ENCODE results near the gene SRPRB.

SRPRB gene

GRCh38 chr3:133828576-133829309, 23.1 kb downstream of the SRPRB start:
- DNase-seq, result no peak

DNA sequence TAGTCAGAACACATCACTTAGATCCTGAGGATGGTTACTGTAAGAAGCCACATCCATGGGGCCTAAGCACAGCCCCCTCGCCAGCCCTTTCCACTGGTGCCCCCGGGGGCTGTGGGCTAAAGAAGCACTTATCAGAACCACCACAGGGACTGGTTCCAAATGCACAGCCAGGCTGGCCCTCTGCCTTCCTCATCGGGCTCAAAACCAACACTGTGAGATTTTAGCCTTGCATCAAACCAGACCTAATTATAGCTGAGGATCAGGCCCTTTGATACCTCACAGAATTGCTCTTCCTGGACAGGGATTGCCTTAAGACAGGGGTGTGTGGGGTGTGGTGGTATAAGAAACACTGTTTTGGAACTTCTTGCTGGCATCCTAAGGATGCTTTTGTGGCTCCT, 23.7 kb downstream of the SRPRB start:
- DNase-seq, result no peak

GRCh38 chr3:133830071-133830470, 24.5 kb downstream of the SRPRB start:
- no peak for DNase-seq

- no peak for DNase-seq
Measured at GRCh38 chr3:133831966-133832801, 26.6 kb downstream of the SRPRB start.

- DNase-seq, result no peak
Measured at GRCh38 chr3:133832802-133833144, 27.2 kb downstream of the SRPRB start.

GRCh38 chr3:133833267-133833666, 27.7 kb downstream of the SRPRB start:
- DNase-seq, result no peak

DNA sequence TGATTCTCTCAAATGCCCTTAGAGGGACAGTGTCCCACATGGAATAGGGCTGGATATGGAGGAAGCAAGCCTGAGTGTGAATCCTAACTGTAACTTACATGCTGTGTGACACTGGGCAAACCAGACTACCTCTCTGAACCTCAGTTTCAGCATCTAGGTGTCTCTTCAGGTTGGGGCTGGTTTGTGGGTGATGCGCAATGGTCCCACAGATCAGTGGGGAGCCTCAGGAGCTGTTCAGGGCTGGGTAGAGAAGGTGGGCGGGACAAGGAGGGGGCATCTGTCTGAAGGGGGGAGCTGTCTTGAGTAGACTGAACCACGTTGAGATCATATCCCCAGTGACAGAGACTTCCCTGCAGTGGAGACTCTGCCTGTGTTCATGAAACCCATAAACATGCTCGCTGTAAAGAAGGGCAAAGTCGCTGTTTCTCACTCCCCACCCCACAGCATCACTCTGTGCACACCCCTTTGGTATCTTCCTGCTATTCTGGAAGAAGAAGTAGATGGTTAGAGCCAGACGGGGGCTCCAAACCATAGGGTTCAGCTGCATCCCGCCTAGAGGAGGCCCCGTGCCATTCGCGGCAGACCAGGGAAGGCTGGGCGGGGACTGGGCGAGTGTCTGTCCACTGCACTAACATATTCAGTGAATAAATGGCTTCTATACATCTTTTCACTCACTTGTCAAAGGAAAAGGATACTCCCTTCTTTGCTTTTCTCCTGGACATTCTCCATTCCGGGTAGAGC, 28.4 kb downstream of the SRPRB start:
- DNase-seq, result no peak

DNA sequence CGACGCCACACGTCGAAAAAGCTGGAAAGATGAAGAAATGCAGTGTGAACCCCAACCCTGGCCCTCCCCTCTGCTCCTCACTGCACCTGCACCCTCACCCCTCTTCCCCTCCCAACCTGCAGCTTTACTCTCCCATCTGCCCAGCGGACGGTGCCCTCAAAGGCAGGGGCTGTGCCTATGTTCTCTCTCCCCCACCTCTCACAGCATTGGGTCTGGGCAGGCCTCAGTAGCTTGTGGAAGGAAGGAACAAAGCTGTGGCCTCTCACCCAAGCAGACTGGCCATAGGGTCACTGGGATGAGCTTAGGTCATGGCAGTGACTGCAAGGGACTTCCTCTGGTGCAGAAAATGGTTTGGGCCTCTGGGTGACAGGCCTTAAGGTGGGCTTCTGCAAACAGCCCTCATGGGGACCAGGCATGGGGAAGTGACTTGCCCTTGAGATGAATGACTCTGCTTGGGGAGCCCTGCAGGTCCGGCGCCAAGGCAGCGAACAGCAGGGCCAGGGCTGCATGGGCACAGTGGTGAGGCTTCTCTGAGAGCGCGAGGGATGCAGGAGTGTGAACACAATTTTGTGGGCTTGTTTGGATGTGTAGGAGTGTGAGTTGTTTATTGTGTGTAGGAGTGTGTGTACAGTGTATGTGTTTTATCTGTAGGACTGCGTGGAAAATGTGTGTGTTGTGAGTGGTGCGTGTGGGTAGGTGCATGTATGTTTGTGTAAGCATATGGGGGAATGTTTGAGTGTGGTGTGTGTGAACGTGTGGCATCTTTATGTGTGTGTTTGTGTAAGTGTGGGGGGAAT, 29.2 kb downstream of the SRPRB start:
- DNase-seq, result no peak

DNA sequence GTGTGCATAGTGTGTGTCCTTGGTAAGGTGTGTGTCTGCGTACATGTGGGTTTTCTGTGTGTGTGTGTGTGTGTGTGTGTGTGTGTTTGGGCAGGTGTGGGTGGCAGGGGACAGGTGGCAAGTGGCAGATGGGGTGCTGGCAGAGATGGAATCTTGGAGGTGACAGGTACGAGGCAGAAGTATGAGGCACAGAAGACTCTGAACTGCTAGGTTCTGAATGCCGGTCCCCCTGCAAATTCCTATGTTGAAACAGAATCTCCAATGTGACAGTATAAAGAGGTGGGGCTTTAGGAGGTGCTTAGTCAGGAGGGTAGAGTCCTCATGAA, 29.8 kb downstream of the SRPRB start:
- no peak for DNase-seq

DNA sequence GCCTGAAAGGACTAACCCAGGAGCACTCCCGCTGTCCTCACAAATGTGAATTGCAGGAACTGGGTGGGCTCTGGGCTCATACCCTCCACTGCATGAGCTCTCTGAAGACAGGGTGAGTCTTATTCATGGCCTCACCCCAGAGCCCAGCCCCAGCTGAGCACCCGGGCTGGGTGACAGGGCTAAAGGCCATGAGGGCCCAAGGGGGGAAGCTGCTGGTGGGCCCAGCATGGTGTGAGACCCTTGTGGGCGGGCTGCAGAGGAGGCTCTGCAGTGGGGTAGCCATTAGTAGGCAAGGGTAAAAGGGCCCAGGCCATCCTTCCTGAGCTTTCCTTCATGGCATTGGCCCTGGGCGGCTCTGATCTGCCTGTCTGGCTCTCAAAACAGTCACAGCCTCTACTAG, 30.3 kb downstream of the SRPRB start:
- no peak for DNase-seq

- DNase-seq, result no peak
Measured at GRCh38 chr3:133836497-133837158, 31.0 kb downstream of the SRPRB start.

- DNase-seq, result no peak
Measured at GRCh38 chr3:133837487-133838295, 32.1 kb downstream of the SRPRB start.

DNA sequence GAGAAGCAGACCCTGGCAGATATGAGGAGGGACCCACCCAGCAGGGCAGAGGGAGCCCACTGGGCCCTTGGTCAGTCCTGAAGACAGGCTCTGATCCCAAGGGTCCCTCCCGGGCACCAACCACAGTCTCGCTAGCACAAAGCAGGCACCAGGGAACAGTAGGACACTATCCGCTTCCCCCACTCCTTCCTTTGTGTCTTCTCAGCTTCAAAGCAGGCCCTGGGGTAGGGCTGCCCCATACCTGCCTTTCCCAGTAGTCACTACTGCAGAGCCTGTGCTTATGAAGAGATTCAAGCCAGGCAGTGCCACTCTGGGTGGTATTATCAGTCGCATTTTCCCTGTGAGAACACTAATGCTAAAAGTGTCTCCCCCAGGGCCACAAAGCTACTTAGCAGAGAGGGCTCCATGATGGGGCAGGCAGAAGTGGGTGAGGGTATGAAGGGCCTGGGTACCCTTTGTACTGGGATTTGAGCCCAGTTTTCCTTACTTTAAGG, 32.7 kb downstream of the SRPRB start:
- no peak for DNase-seq

DNA sequence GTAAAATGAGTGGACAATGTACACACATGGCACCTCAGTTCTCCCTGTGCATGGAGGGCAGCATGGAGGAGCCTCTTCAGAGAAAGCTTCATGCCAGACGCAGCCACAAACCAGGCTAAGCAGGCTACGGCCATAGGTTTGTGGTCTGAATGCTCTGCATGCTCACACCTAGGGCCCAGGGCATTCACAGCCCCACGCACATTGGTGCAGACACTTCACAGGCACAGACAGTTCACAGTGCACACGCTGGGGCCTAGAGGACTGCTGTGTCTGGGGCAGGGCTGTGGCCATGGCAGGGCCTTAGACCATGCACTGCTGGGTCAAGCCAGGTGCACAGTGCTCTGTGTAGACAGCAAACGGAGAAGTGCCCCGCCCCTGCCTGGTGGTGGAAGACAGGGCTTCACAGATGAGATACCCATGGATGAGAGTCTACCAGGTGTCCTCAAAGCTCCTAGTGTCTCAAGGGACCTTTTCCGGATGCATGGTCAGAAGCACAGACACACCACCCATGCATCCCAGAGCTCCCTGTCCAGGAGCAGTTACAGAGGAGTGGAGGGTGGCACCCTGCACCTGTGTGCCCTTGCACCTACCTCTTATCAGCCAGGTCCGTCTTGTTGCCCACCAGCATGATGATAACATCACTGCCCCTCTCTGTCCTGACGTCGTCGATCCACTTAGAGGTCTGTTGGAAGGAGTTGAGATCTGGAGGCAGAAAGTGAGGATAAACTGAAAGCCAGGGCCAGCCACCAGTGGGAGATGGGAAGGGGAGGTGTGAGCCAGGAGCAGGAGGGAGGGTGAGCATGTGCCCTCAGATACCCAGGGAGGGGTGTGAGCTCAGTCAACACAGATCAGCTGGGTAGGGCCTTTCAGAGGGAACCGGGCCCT, 33.5 kb downstream of the SRPRB start:
- no peak for DNase-seq

DNA sequence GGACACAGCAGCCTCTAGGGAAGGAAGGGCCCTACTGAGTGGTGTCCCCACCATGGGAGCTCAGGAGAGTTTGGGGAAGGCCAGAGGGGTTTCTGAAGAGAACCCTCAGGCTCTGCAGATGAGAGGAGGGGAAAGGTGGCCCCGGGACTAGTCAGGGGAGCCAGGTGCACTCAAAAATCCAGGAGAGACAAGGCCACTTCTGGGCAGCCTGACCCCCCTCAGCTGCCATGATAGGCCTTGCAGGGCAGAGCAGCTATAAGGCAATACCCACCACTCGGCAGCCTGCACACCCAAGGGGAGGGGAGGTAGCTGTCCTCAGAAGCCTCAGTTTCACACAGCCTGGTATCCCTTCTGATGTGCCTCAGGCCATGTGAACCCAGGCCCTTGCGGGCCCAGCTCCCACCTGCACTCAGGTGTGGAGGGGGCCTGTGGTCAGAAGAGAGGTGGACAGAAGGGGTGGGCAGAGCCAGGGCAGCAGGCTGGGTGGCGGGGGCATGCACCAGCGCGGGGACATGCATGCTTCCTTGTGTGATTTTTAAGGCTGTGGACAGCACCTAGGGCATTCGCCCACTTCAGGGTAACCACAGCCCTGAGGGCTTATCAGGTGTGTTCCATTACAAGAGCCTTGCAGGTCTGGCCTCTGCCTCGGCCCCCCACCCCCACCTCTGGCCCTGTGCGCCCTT, 34.6 kb downstream of the SRPRB start:
- DNase-seq, result no peak

DNA sequence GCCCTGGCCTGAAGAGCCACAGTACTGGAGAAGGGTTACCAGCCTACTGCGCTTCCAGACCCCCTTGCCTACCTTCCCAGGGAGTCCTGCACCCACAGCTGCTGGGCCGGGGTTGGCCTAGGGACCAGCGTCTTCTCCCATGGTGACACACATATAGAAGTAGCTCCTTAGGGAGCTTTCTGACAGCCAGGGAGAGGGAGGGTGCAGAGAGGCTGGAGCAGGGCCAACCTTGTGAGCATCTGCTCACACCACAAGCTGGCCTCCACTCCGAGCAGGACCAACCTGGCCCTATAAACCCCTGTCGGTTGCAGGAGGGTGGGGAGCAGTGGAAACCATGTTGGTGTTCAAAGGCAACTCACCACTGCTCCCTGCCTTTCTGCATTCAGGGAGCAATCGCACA, 35.2 kb downstream of the SRPRB start:
- DNase-seq, result no peak

- DNase-seq, result no peak
Measured at GRCh38 chr3:133841196-133841595, 35.6 kb downstream of the SRPRB start.

GRCh38 chr3:133842158-133842557, 36.5 kb downstream of the SRPRB start:
- DNase-seq, result no peak

- no peak for DNase-seq
Measured at GRCh38 chr3:133843634-133844033, 38.0 kb downstream of the SRPRB start.

DNA sequence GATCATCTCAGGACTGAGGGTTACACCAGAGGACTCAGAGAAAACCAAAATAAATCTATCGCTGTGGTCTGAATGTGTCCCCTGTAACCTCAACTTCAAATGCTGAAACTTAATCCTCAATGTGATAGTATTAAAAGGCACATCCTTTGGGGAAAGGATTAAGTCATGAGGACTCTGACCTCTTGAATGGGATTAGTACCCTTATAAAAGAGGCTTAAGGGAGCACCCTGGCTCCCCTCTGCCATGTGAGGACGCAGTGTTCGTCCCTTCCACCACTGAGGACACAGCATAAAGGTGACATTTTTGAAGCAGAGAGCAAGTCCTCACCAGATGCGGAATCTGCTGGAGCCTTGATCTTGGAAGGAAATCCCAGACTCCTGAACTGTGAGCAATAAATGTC, 39.5 kb downstream of the SRPRB start:
- DNase-seq, result no peak
